Ovary (tissue), 9 donors: ENCODE data around the gene EYS. TPM values are rescaled to one million over a fixed set of nuclear protein-coding genes. Genes with fewer than 3 reads are reported as not detected.

Source experiments
- DNase-seq, 5 donors: peaks; one replicate each; pipeline ENCODE4 v3.0.0-alpha.2; 2019 to 2020
- H3K27ac ChIP-seq, 2 donors: fragments of 200-600 bp; one replicate each; pipeline versions ENCODE4 v1.5.1 to v1.8.0; 2019 to 2022
- H3K27me3 ChIP-seq: fragments of 200-600 bp; one replicate; pipeline ENCODE4 v1.8.0; 2022
- H3K36me3 ChIP-seq: fragments of 200-600 bp; sonication (generic); one replicate; pipeline ENCODE4 v1.5.1; 2019
- H3K4me1 ChIP-seq: one replicate; pipeline ENCODE4 v1.8.1; 2013; ENCODE audit warnings: mild to moderate bottlenecking, moderate library complexity; ENCODE audit not compliant: insufficient read depth
- H3K4me3 ChIP-seq: fragments of 200-600 bp; sonication (generic); one replicate; pipeline ENCODE4 v1.5.1; 2017
- H3K9me3 ChIP-seq, 2 donors: fragments of 200-600 bp in 1 of 2; sonication (generic) in 1 of 2; one replicate each; pipeline versions ENCODE4 v1.5.1 to v1.8.1; 2013 to 2019; ENCODE audit warnings: mild to moderate bottlenecking in 1 of 2, moderate library complexity in 1 of 2
- CTCF ChIP-seq, 3 donors: fragments of 450-650 bp in 2 of 3; fragments of 200-600 bp in 1 of 3; IDR thresholded peaks; one replicate each; pipeline versions ENCODE4 v1.5.1 to v1.8.0; 2016 to 2022; ENCODE audit warnings: antibody characterized with exemption in 3 of 3, mild to moderate bottlenecking in 1 of 3
- EP300 ChIP-seq: sonication (generic); formaldehyde crosslinking; IDR thresholded peaks from one replicate; pipeline ENCODE4 v1.6.1; 2017; ENCODE audit warnings: antibody characterized with exemption
- POLR2A ChIP-seq: fragments of 450-650 bp; IDR thresholded peaks from one replicate; pipeline ENCODE4 v1.6.1; 2017; ENCODE audit warnings: antibody characterized with exemption, mild to moderate bottlenecking, moderate library complexity
- WGBS, 3 donors: extraction: QIAGEN DNeasy Blood & Tissue Kit in 1 of 3; methylation state at CpG; one replicate each; pipeline versions ENCODE4 v1.1.5 to v1.1.7; 2013 to 2017; 5-methylcytosine and 5-hydroxymethylcytosine counted together
- intact Hi-C, 4 donors: fragments of 100-400 bp; cut with DNase I; formaldehyde crosslinking; loops; one replicate each; pipeline versions ENCODE4 v1.11.0 to v1.15.1; 2022 to 2023
- polyA plus RNA-seq, 2 donors: library from polyadenylated mRNA; stranded (reverse); fragments of 200-250 nt in 1 of 2; fragments of 350-450 nt in 1 of 2; fragmentation: Illumina TruSeq in 1 of 2; extraction: RNeasy Lipid Tissue Mini Kit (QIAGEN cat#74804) in 1 of 2; gene quantifications; one replicate each; pipeline ENCODE4 v1.2.3, GENCODE V29; 2013 to 2014
- total RNA-seq, 7 donors: library from RNA; depleted of rRNA in 2 of 7; stranded (reverse); fragments of >200 nt in 2 of 7; fragmentation: NEBNext Ultra II Directional in 3 of 7; extraction: Animal tissue kit (Norgen Biotek cat#: 25700) in 3 of 7; gene quantifications; one replicate each; pipeline versions ENCODE4 v1.1.0 to v1.2.4, GENCODE V29; 2016 to 2023
- donor health status: DM: no; HTN: no; CAD: no; lungs with moderate emphysema.
- donor health status: DM: no; HTN: no; CAD: no.
- donor health status: Bipolar disorder and iron deficiency.
- donor health status: DM: yes; HTN: yes; CAD: no.
- donor health status: DM: no; HTN: no; CAD: no.
- donor health status: DM: yes; HTN: yes; CAD: no.

Gene EYS
- total and polyA plus RNA-seq, 9 donors: under 0.01 to 0.03 (median 0.01) TPM; not detected in 6

- H3K4me3 ChIP-seq: no peak overlapping the region
- no peaks in the 10 kb centered on the region for H3K36me3 ChIP-seq
- TF ChIP-seq EP300 (no peak), CTCF (IDR thresholded peaks at IDR 0.05) (no peak), POLR2A (no peak)
- no peak for DNase-seq
- no peaks in the 10 kb centered on the region for H3K4me1 ChIP-seq
- no peak overlapping the region for H3K27ac ChIP-seq
- no peaks in the 10 kb centered on the region for H3K9me3 ChIP-seq
- WGBS, 3 donors: 87 to 94% (median 90%) methylated on average over 2 of the region's 2 CpGs
- intact Hi-C loops: no loop called here
- no peaks in the 10 kb centered on the region for H3K27me3 ChIP-seq
Measured at GRCh38 chr6:63929111-63929510, 1777.9 kb downstream of the EYS start.

DNA sequence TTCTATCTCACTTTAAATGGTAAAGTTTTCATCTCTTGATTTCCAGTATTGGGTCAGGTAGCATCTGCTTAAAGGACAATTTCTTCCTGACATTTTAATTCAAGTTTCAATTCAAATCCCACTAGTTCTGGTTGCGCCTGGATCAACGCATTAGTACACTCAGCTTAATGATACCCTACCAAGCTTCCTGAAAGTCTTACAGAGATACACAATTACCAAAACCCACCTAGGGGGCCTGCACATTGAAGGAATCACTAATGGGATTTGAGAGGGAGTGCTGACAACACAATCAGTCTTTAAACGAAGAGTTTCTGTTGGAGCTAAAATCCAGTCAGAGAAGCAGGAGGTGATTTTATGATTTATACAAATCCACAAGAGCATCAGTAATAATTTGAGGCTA lies 1778.4 kb downstream of the EYS start:
- intact Hi-C loops: no loop called here

GRCh38 chr6:63926950-63927927 lies 1779.8 kb downstream of the EYS start:
- Histone ChIP-seq H3K27ac (no peak overlapping the region), H3K4me1 (no peaks in the 10 kb centered on the region), H3K9me3 (no peaks in the 10 kb centered on the region), H3K27me3 (no peaks in the 10 kb centered on the region), H3K36me3 (no peaks in the 10 kb centered on the region), H3K4me3 (no peak overlapping the region)
- intact Hi-C loops: no loop called here
- no peak for TF ChIP-seq EP300
- no peak for TF ChIP-seq POLR2A
- WGBS, 3 donors: 66 to 74% (median 72%) methylated on average over 7 of the region's 7 CpGs
- DNase-seq: no peak

More for the DNA sequence above, 1778.4 kb downstream of the EYS start:
- WGBS, 3 donors: 81 to 85% (median 82%) methylated on average over 3 of the region's 3 CpGs
- Histone ChIP-seq H3K4me3 (no peak overlapping the region), H3K27me3 (no peaks in the 10 kb centered on the region), H3K4me1 (no peaks in the 10 kb centered on the region), H3K27ac (no peak overlapping the region), H3K36me3 (no peaks in the 10 kb centered on the region), H3K9me3 (no peaks in the 10 kb centered on the region)
- no peak for DNase-seq
- TF ChIP-seq EP300 (no peak), CTCF (IDR thresholded peaks at IDR 0.05) (no peak), POLR2A (no peak)

GRCh38 chr6:63926258-63926780 lies 1780.7 kb downstream of the EYS start:
- no peaks in the 10 kb centered on the region for H3K27me3 ChIP-seq
- no peaks in the 10 kb centered on the region for H3K9me3 ChIP-seq
- H3K4me1 ChIP-seq: no peaks in the 10 kb centered on the region
- H3K4me3 ChIP-seq: no peak overlapping the region
- no peaks in the 10 kb centered on the region for H3K36me3 ChIP-seq
- H3K27ac ChIP-seq: no peak overlapping the region
- DNase-seq: no peak
- no peak for TF ChIP-seq CTCF (IDR thresholded peaks at IDR 0.05)
- TF ChIP-seq EP300: no peak
- TF ChIP-seq POLR2A: no peak
- 86 to 90% (median 88%) methylated on average over 1 of the region's 1 CpG for WGBS, 3 donors
- intact Hi-C loops: no loop called here
